Measurements from ENCODE around the gene SLC10A6.

SLC10A6 gene

DNA sequence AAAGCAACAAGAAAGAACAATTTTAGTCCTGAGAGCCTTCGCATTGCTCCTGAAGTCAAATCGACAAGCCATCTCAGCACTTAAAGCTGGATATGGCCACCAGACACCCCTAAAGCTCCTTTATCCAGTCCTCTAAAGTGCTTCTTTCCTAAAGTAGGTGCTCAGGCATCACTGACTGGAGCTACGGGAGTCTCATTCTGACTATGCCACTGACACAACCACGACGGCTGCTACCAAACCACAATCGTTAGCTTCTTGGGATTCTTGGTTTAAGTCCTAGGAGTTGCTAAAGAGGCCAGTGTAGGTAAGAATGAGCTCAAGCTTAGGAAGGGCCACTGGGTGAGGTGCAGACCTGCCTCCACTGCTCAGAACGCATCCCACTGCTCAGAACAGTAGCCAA, 1.0 kb downstream of the SLC10A6 start:
- DNase-seq (ENCODE audit: low spot score): no peak

DNA sequence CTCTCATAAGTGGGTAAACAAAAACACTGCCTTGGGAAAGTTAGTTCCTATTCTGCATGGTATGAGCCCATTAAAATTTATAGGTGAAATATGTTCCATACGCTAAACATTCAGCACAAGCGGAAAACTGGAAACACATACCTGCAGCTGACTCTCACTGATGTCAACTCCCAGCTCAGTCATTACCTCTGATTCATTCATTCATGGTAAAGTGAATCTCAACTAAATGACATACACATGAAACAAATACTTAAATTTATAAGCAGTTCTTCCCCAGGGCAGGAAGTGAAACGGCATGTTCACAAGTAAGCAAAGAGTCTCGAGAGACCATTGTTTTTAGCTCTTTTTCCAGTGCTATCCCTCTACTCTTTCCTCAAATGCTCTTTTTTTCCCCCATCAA, 1.6 kb downstream of the SLC10A6 start:
- DNase-seq (ENCODE audit: low spot score): no peak

DNA sequence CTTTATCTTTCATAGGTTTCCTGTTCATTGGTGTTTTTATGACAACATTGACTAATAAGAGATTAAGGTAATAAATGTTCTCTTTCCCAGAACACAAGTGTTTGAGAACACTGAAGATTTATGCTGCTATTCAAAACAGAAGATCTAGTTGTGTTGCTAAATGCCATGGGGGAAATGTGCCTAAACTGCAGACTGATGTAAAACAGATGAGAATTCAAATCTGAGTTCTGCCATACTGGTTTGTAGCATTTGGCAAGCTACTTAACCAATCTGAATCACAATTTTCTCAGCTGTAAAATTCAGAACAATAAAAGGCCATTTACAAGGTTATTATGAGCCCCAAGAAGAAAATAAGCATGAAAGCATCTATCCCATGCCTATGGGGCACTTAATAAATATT, 2.3 kb downstream of the SLC10A6 start:
- DNase-seq (ENCODE audit: low spot score): no peak

DNA sequence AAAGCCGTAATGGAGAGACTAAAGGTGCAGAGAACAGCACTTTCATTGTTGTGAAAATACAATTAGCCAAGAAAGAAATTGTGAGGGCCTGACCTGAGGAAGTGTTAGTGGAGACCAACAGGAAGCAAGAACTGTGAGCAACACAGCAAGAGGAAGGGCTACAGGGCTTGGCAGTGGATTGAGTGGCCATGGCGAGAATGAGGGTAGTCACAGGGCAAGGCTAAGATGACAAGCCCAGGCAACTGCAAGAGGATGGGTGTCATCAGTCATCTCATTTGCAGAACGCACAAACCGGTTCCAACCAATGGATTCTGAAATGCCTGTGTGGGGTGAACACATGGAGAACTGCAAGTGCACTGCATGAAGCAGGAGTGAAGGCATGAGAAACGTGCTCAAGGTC, 3.6 kb downstream of the SLC10A6 start:
- no peak for DNase-seq (ENCODE audit: low spot score)

DNA sequence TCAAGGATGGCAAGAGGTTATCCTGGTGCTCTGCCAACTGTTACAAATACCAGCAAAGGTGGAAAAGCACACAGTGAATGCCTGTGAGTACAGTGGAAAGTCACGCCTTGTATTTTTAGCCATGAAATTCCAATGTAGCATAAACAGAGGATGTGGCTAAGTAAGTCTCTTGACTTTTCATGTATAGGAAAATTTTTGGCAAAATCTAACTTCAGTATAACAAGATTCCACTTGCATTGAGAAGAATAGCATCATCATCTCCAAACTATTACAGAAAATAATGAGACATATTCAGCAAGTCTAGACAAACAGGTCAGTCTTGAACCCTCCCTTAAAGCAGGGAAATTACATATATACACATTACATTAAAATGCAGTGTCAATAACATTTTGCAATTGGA, 7.9 kb downstream of the SLC10A6 start:
- no peak for DNase-seq (ENCODE audit: low spot score)

DNA sequence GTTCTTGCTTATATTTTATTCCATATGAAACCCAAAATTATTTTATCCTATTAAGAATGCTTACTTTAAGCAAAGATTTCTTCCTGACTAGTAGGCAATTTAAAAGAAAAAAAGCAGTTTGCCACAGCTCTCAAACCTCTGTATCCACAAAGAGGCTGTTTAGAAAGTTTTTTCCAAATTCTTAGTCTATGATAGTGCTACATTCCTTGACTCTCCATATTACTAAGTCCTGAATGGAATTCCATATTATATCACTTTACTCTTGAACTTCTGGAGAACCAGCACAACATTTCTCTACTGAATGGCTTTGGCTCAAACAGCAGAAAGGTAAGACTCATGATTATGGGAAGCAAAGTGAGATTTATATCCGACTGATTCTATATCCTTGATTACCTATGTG, 8.3 kb downstream of the SLC10A6 start:
- no peak for DNase-seq (ENCODE audit: low spot score)

DNA sequence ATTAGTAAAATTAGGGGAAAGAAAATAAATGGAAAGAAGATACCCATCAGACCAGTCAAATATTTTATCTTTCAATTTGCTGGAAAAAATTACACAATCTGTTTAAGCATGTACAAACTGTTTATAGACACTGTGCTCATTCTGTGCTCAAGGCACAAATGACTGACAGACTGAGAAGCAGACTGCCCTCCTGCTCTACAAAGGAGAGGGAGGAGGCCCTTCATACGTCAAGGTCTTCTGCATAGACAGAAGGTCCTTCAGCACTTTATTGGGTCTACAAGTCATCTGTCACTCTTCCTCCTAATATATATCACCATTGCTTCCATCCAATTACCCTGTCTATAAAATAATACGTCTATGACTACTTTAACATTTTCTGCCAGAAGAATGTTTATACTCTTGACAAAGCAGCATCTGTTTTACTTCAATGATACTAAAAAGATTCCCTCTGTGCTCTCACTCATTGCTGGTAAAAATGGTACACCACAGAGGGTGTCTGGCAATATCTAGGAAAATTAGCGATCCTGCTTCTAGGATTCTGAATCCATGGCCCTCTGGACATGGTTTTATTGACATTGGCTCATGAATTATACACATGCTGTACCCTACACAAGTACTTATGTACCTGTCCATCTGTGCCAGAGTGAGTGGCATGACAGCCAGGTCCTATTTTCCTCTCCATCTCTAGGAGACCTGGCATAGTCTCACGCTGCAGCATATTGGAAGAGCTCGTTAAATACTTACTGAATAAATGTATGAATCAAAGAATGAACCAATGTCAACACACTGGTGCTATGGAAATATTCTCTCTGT, 11.3 kb downstream of the SLC10A6 start:
- DNase-seq (ENCODE audit: low spot score): no peak

DNA sequence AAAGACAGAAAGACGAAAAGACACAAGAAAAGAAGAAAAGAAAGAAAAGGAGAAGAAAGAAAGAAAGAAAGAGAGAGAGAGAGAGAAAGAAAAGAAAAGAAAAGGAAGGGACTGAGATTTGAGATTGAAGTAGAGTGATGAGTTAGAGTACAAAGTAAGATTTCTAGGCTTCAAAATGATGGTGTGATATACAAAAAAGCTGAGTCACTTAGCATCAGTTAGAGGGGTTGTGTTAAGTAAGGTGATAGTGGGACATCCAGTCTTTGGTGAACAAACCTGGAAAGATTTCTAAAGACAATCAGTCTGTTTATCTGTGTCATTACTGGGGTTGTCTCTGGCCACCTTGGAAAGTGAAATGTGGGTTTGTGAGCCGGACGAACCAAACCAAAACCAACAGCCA, 13.5 kb downstream of the SLC10A6 start:
- no peak for DNase-seq (ENCODE audit: low spot score)

DNA sequence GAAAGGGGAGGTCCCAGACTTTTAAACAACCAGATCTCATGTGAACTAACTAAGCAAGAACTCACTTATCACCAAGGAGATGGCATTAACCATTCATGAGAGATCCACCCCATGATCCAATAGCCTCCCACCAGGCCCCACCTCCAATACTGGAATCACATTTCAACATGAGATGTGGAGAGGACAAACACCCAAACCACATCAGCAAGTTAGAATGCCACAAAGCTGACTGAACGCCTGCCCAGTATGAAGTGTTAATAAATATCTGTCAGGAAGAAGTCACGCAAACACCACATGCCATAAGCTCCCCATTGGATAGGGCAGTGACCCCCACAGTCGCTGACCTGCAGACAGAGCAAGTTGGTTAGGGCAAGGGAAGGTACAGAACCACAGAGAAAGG, 14.3 kb downstream of the SLC10A6 start:
- no peak for DNase-seq (ENCODE audit: low spot score)

DNA sequence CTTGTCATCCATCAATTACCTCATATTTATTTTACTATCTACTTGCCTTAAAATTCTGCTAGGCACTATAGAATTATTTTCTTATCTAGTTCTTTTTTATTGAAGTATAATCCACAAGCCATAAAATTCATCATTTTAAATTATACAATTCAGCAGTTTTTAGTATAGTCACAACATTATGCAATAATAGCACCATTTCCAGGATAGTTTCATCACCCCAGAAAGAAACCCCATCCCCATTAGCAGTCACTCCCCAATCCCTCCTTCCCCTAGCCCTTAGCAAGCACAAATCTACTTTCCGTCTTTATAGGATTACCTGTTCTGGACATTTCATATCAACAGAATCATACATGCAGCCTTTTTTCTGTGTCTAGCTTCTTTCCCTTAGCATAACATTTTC, 15.6 kb downstream of the SLC10A6 start:
- DNase-seq (ENCODE audit: low spot score): no peak

DNA sequence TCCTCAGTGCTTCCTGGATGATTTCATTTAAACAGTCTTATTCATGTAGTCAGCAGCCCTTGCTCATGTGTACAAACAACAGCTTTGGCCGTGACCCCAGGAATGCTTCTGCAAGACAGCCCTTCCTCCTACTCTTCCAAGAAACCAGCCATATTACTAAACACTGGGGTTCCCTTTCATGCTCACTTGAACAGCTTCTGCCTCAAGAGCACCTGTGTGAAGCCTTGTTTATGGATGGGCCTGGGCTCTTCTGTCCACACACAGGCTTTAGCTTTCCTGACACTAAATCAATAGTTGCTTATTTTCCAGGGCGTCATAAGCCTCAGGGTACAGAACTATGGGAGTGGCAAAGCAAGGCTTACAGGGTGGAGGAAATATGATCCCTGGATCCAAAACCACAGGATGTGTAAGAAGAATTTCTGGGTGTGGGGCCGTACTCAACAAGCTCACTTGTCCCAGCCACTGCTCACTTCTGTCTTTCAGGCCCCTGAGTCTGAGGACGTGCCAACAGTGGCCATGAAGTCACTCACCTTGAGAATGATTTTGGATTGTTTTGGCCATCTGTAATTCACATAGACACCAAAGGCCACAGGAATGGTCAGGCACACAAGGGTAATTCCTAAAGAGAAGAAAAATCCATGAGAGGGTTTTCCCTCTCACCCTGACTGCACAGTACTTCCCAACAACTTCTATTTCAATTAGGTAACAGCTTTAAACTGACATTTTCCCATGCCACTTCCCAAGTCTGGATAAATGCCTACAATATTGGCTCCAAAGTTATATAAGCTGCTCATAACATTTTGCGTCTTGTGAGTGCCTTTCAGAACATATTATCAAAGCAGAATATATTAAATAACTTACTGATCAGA, 17.7 kb downstream of the SLC10A6 start:
- no peak for DNase-seq (ENCODE audit: low spot score)

DNA sequence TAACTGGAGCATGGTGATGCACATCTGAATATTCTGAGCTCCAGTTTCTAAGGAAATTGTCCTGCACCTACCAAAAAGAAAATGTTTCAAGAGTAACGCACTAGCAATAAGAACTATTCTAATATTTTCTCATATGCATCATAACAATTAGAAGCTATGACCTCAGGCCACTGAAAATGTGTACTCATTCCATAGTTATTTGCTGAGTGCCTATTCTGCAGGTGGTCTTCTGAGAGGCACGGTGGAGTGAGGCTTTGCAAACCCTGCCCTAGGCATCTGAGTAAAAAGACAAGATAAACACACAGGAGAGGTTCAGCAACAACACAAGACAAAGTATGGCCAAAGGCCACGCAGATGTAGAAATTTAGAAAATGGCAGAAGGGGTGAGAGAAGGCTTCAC, 23.7 kb downstream of the SLC10A6 start:
- no peak for DNase-seq (ENCODE audit: low spot score)

DNA sequence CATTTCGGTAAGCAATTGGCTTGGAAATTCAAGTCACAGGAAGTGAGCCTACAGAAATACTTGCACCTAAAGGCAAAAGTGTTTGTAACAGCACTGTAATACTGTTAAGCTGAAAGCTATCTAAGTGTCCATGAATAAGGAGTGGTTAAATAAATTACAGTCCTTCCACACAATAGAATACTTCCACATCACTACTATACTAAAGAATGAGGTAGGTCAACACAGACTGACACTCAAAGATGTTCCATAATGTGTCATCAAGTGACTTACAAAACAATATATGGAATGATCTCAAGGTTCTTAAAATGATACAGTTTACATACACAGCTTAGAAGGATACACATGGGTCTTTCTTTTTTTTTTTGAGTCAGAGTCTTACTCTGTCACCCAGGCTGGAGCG, 27.0 kb downstream of the SLC10A6 start:
- no peak for DNase-seq (ENCODE audit: low spot score)

DNA sequence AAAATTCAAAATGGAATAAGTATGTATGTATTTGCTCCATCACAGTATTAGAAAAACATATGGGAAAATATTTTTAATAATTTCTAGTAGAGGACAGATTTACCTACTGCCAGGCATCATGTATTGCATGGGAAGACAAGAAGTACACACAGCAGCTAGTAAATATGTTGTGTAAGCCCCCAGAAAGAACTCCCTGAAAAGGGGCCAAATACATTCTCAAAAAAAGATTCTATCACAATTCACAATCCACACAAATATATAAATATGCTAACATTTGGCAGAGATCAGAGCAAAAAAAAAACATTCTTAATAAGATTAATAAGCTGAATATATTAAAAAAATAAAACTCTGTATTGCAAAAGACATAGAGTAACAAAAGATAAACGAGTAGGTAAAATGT, 28.0 kb downstream of the SLC10A6 start:
- no peak for DNase-seq (ENCODE audit: low spot score)

DNA sequence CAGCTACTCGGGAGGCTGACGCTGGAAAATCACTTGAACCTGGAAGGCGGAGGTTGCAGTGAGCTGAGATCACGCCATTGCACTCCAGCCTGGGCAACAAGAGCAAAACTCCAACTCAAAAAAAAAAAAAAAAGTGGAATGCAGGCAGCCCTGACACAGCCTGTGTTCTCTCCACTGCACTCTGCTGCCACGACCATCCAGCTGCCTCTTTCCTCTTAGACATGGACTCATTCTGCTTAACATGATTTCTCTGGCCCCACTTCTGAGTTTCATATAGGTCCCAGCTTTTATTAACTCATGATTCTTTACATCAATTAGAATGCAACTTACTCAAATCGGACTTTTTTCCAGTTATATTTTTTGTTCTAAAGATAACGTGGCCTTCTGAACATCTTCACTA, 29.6 kb downstream of the SLC10A6 start:
- no peak for DNase-seq (ENCODE audit: low spot score)

DNA sequence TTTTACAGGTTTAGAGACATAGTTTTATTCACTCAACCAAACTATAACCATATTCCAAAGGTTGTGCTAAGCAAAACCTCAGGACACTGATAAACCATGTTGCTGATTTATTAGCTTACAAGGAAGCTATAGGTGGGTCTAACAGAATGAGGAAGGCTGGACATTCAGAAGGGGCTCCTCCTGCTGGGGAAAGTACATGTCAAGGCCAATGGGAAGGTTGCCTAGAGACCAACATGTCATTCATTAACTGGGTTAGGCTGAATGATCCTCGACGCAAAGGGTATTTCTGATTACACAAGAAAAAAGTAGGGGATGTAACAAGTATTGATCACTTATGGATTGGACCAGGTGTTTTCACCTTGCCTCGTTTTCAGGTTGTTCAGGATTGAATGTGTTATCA, 30.3 kb downstream of the SLC10A6 start:
- no peak for DNase-seq (ENCODE audit: low spot score)

DNA sequence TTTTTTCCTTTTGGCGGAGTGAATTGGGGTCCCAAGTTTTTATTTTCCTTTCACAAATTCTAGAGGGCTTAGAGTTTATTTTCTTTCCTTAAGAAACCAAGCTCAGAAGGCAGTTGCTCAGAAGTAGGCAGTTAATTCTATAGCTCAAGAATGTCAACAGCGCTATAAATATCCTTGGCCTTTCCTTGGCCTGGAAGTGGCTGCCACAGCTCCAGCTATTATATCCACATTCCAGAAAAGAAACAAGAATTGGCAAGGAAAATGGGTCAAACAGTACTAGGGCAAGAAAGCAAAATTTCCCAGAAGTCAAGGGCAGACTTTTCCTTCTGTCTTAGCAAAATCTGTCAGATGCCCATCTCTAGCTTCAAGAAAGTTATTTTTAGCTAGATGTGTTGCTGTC, 31.0 kb downstream of the SLC10A6 start:
- DNase-seq (ENCODE audit: low spot score): no peak

DNA sequence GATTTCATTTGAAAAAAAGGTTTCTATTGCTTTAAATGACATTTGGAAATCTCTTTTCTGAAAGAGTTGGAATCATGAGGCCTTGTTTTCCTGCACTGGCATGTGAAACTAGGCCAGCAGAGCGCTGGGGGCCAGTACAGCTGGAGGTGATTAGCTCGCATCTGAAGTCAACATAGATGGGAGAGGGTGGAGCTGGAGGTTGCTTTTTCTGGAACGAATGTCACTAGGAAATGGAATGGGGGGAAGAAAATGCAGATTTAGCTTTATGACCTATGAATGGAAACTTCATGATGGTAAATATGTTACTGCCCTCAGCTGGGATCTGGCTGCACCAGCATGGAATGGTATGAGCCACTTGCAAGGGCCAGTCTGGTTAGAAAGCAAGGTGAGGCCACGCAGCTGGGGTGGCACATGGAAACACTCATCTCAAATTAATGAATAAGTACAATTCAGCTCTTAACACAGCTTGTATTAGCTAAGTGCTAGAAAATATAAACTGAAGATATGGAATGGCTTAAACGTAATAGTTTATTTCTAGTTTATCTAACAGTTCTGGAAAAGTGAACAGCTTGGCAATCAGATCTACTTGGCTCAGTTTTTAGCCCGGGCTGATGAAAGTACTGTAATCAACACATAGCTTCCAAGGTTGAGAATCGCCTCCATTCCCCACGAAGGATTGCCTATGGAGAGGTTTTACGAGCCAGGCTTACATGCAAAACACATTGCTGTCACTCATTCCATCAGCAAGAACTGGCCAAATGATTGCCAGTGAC, 32.5 kb downstream of the SLC10A6 start:
- no peak for DNase-seq (ENCODE audit: low spot score)

DNA sequence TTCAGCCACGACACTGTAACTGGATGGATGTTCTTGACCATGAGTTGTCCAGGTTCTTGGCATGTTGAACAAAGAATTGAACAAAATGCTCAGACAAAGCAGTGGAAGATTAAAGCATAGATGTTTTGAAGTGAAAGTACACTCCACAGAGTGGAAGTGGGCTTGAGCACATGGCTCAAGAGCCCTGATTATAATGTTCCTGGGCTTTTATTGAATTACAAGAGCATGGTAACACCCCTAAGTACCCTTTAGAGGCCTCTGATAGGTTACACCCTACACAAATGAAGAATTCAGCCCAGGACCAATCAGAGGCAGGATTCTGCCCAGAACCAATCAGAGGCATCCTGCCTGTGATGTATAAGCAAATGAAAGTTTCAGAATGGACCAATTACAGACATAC, 33.5 kb downstream of the SLC10A6 start:
- no peak for DNase-seq (ENCODE audit: low spot score)

DNA sequence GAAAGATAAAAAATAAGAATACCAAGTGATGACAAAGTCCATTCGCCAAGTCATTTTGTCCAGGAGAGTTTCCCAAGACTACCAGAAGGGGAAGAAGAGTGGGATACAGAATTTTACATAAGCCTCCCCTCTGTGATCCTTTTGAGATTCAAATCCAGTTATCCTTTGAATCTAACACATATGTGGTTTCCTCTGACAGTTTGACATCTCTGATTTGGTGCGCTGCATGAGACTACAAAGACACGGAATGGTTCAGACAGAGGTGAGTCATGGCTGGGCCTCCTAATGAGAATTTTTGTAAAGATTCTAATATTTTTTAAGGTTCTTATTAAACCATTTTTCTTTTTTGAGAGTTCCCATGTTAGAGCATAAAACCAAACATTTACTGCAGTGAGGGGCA, 38.3 kb downstream of the SLC10A6 start:
- no peak for DNase-seq (ENCODE audit: low spot score)

DNA sequence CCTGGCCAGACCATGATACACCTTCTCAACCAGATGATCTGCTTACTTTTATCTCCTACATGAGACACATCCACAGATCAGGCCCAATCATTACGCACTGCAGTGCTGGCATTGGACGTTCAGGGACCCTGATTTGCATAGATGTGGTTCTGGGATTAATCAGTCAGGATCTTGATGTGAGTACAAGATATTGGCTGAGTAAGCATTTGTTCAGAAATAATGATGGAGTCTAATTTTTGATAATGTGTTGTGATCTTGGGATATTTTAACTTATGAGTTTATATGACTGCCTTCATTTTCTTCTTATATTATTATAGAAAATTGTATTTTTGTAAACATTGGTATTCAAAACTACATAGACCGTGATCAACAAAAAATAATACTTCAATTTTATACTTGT, 39.4 kb downstream of the SLC10A6 start:
- DNase-seq (ENCODE audit: low spot score): no peak

DNA sequence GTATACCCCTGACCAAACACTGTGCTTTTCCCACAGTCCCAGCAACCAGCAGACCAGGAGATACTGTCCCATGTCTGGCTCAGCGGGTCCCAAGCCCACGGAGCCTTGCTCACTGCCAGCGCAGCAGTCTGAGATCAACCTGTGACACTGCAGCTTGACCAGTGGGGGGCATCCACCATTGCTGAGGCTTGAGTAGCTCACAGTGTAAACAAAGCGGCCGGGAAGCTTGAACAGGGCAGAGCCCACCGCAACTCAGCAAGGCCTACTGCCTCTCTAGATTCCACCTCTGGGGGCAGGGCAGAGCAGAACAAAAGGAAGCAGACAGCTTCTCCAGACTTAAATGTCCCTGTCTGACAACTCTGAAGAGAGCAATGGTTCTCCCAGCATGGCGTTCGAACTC, 58.1 kb downstream of the SLC10A6 start:
- no peak for DNase-seq (ENCODE audit: low spot score)

DNA sequence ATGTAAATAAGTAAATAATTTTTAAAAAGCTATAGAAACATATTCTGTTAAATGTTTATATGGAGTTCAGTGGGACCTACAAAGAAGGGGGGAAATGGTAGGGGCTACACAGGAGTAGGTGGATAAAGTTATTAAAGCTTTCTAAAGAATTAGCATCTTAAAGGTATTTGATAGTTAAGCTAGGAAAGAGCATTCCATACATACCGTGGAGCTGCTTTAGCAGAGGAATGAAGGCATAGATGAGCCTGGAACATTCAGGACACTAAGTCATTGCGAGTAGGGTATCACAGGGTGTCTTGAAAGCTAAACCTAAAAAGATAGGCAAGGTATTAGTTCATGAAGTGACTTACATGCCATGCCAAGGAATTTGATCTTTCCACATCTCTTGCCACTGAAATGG, 60.4 kb downstream of the SLC10A6 start:
- no peak for DNase-seq (ENCODE audit: low spot score)

Data from CD4-positive, alpha-beta T cell treated with Interleukin-6 at 100 ng/mL for 8 hours (primary cell).